ACC112 (cell line): ENCODE measurements around the gene CCL4L2.
A peak's percentile ranks its signal among the peaks of the same experiment; 100 is the strongest.
"Not testable (repeated sequence)": the region's sequence is repeated elsewhere in the genome, so short reads cannot be mapped to it uniquely, and the experiment has no call there.

ENCODE experiments used
- H2AFZ ChIP-seq: fragments of 200-600 bp; sonication (generic); one replicate; pipeline ENCODE4 v1.6.0; 2017; ENCODE audit warnings: antibody characterized with exemption, low read length; ENCODE audit not compliant: unreplicated experiment
- H3K27ac ChIP-seq: fragments of 200-600 bp; sonication (generic); 2 replicates; pipeline ENCODE4 v1.5.1; 2014; ENCODE audit warnings: low read depth, mild to moderate bottlenecking, antibody characterized with exemption, low read length, moderate library complexity
- H3K27me3 ChIP-seq: fragments of 200-600 bp; sonication (generic); 2 replicates; pipeline ENCODE4 v1.6.1; 2014; ENCODE audit warnings: mild to moderate bottlenecking, antibody characterized with exemption, low read length, moderate library complexity, mixed read lengths; ENCODE audit not compliant: insufficient read depth
- H3K36me3 ChIP-seq: fragments of 200-600 bp; sonication (generic); 2 replicates; pipeline ENCODE4 v1.6.1; 2016; ENCODE audit warnings: mild to moderate bottlenecking, antibody characterized with exemption, low read length, moderate library complexity, mixed read lengths; ENCODE audit not compliant: insufficient read depth
- H3K4me1 ChIP-seq: fragments of 200-600 bp; sonication (generic); one replicate; pipeline ENCODE4 v1.6.1; 2016; ENCODE audit warnings: low read length, mixed read lengths; ENCODE audit not compliant: insufficient read depth, unreplicated experiment, control insufficient read depth
- H3K4me3 ChIP-seq: fragments of 200-600 bp; sonication (generic); 2 replicates; pipeline ENCODE4 v1.5.1; 2014; ENCODE audit warnings: mild to moderate bottlenecking, low read depth, low read length
- H3K79me2 ChIP-seq: fragments of 200-600 bp; sonication (generic); one replicate; pipeline ENCODE4 v1.6.0; 2016; ENCODE audit warnings: low read length; ENCODE audit not compliant: control insufficient read depth, unreplicated experiment, insufficient read depth

The CCL4L2 gene

GRCh38 chr17:36187943-36188665, 22.8 kb upstream of the CCL4L2 start:
- H3K27ac ChIP-seq, H3K27me3 ChIP-seq, H3K4me3 ChIP-seq, H3K36me3 ChIP-seq, H2AFZ ChIP-seq: not testable (repeated sequence)
- peaks cover 23% of the 10 kb centered on the region for H3K4me1 ChIP-seq
- H3K79me2 ChIP-seq, result peaks cover 10% of the 10 kb centered on the region

- Histone ChIP-seq H3K79me2 (peaks cover 6% of the 10 kb centered on the region), H3K27me3 (no peaks in the 10 kb centered on the region), H3K4me1 (peaks cover 27% of the 10 kb centered on the region), H3K27ac (no peak overlapping the region), H2AFZ (no peak overlapping the region), H3K36me3 (no peaks in the 10 kb centered on the region), H3K4me3 (no peak overlapping the region)
These were observed 22.0 kb upstream of the CCL4L2 start for GRCh38 chr17:36188891-36189306.

- peaks cover 27% of the 10 kb centered on the region for H3K4me1 ChIP-seq
- H3K27ac ChIP-seq, result not testable (repeated sequence)
These were observed 20.9 kb upstream of the CCL4L2 start for GRCh38 chr17:36189993-36190392.

GRCh38 chr17:36190549-36191330, 20.1 kb upstream of the CCL4L2 start:
- H3K36me3 ChIP-seq, H3K79me2 ChIP-seq, H2AFZ ChIP-seq, H3K27ac ChIP-seq, H3K27me3 ChIP-seq, H3K4me3 ChIP-seq: not testable (repeated sequence)
- peaks cover 27% of the 10 kb centered on the region for H3K4me1 ChIP-seq

More at GRCh38 chr17:36189993-36190392, 20.9 kb upstream of the CCL4L2 start:
- not testable (repeated sequence) for H3K27me3 ChIP-seq, H3K4me3 ChIP-seq, H3K79me2 ChIP-seq, H3K36me3 ChIP-seq, H2AFZ ChIP-seq

GRCh38 chr17:36193216-36193775, 17.6 kb upstream of the CCL4L2 start:
- no peaks in the 10 kb centered on the region for H3K27me3 ChIP-seq
- H3K27ac ChIP-seq, result peak overlapping the region; percentile 26; the same call in 1 of the 2 replicates
- H3K4me3 ChIP-seq, result no peak overlapping the region
- no peaks in the 10 kb centered on the region for H3K36me3 ChIP-seq
- H3K4me1 ChIP-seq, result peaks cover 39% of the 10 kb centered on the region
- H2AFZ ChIP-seq, result no peak overlapping the region
- H3K79me2 ChIP-seq, result no peaks in the 10 kb centered on the region

GRCh38 chr17:36194147-36194831, 16.6 kb upstream of the CCL4L2 start:
- H3K27me3 ChIP-seq, H3K4me3 ChIP-seq, H3K36me3 ChIP-seq, H2AFZ ChIP-seq, H3K79me2 ChIP-seq, H3K27ac ChIP-seq: not testable (repeated sequence)
- peaks cover 41% of the 10 kb centered on the region for H3K4me1 ChIP-seq

- H3K4me3 ChIP-seq, H3K36me3 ChIP-seq, H3K79me2 ChIP-seq, H2AFZ ChIP-seq, H3K27ac ChIP-seq, H3K27me3 ChIP-seq: not testable (repeated sequence)
- H3K4me1 ChIP-seq, result peaks cover 42% of the 10 kb centered on the region
These were observed 15.9 kb upstream of the CCL4L2 start for GRCh38 chr17:36194832-36195433.

GRCh38 chr17:36195434-36196130, 15.3 kb upstream of the CCL4L2 start:
- Histone ChIP-seq H3K4me1 (peaks cover 36% of the 10 kb centered on the region), H3K27me3 (no peaks in the 10 kb centered on the region), H2AFZ (no peak overlapping the region), H3K27ac (no peak overlapping the region), H3K4me3 (no peak overlapping the region), H3K79me2 (no peaks in the 10 kb centered on the region), H3K36me3 (no peaks in the 10 kb centered on the region)

GRCh38 chr17:36196131-36196486, 14.8 kb upstream of the CCL4L2 start:
- Histone ChIP-seq H3K36me3 (no peaks in the 10 kb centered on the region), H3K27me3 (no peaks in the 10 kb centered on the region), H3K27ac (no peak overlapping the region), H3K4me3 (no peak overlapping the region), H2AFZ (no peak overlapping the region), H3K4me1 (peaks cover 35% of the 10 kb centered on the region), H3K79me2 (no peaks in the 10 kb centered on the region)

- no peak overlapping the region for H2AFZ ChIP-seq
- H3K79me2 ChIP-seq, result no peaks in the 10 kb centered on the region
- H3K27me3 ChIP-seq, result no peaks in the 10 kb centered on the region
- H3K36me3 ChIP-seq, result no peaks in the 10 kb centered on the region
- H3K4me3 ChIP-seq, result no peak overlapping the region
- no peak overlapping the region for H3K27ac ChIP-seq
- peaks cover 28% of the 10 kb centered on the region for H3K4me1 ChIP-seq
These were observed 13.5 kb upstream of the CCL4L2 start for GRCh38 chr17:36197387-36197703.
